Ramos (cell line): ENCODE data around the gene ING3.

Source experiments
- in situ Hi-C: fragments of 300-500 bp; cut with MboI; formaldehyde crosslinking; loops from one replicate; pipeline ENCODE4 v1.14.3; 2022; ENCODE audit warnings: low sequenced_read_pairs; ENCODE audit not compliant: unreplicated experiment

The ING3 gene

DNA sequence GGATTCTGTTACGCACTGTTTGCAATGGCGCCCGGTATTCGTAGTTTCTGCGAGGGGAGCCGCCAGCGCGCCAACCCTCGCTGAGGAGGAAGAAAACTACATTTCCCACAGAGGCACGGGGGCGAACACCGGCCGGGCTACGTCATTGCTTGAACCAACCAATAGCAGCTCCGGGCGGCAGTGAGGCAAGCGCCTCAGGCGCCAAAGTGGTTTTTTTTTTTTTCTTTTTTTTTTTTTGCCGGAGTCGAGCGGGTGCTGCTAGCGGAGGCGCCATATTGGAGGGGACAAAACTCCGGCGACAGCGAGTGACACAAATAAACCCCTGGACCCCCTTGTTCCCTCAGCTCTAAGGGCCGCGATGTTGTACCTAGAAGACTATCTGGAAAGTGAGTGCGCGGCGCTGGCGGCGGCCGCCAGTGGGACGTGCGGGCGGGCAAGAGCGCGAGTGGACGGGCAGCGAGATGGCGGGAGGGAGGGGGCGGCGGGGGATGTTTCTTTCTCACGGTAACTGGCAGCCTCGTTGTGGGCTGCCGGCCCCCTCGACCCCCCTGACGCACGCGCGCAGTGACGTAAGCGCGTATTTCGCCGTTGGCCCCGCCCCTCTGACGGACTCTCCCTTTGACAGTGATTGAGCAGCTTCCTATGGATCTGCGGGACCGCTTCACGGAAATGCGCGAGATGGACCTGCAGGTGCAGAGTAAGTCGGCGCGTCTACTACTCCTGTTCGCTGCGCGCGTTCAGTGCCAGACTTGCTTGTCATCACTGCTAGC, at the start of gene ING3:
ING3 (plus strand) TSS at position 239 of the 770 bp plus-strand sequence; CDS start at position 359, 120 bp downstream.
- in situ Hi-C loops: loop anchor here (25.0 kb wide), 1 partner anchor 437 kb away; the partner anchor contains the start of gene FAM3C

DNA sequence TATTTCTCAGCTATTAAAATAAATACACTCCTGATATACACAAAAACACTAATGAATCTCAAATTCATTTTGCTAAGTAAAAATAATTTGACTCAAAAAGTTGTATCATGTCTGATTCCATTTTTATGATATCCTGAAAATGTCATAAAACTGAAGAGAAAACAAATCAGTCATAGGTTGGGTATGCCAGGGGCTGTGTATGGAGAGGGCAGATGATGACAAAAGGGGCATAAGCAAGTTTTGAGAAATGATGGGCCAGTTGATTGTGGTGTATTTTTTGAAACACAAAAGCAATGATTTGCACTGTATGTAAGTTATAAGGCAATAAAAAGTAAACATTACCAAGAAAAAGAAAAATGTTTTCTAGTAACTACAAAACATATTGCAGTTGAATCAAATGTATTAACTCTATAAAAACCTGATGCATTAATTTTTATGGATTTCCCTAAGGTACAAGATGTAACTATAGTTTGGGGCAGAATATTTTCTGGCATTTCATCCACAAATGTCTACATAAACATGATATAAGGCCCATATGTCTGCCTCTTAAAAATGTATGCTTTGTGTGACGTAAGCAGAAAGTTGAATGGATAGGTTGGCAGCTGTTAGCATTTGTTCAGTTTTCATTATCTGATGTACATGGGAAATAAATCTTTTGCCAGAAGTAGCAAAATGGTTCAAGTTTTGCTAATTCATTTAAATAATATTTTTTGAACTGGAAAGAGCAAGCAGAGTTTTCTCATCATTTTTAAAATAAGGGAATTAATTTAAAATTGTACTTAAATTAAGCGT, 35.1 kb upstream of the ING3 start:
- in situ Hi-C loops: no loop called here

DNA sequence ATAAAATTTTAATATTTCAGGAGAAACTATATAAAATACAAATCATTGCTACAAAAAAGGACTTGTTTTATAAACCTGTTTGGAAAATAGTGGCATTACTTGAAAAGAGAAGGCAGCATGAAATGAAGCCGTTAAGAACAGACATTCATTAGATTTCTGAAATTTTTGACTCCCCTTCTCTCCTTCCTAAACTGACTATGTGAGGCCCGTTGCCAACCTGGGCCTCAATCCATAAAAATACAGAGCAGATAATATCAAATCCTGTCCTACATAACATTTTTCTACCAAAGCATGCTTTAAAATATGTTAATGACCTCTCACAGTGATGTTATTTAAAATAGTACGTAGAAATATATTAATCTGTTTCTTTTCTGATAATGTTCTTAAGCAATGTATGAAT, 34.5 kb upstream of the ING3 start:
- in situ Hi-C loops: no loop called here

DNA sequence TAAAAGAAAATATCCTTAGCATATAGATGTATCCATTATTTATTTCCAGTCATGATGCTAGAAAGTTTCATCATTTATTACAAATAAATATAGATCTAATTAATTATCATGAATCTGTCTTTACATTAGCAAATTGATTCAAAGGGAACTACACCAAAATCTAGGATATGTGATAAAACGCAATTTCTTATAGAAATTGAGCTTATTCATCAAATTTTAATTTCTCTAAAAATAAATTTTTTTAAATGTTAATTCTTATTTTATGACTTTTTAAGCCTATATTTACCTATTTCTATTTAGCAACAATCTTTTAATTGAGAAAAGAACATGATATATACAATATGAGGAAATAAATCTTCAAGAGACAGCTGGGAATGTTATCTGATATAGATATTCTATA, 34.0 kb upstream of the ING3 start:
- in situ Hi-C loops: no loop called here

GRCh38 chr7:120919466-120919865, 31.1 kb upstream of the ING3 start:
- in situ Hi-C loops: no loop called here

GRCh38 chr7:120920034-120920433, 30.5 kb upstream of the ING3 start:
- in situ Hi-C loops: no loop called here

GRCh38 chr7:120920591-120921274, 29.8 kb upstream of the ING3 start:
- in situ Hi-C loops: no loop called here

DNA sequence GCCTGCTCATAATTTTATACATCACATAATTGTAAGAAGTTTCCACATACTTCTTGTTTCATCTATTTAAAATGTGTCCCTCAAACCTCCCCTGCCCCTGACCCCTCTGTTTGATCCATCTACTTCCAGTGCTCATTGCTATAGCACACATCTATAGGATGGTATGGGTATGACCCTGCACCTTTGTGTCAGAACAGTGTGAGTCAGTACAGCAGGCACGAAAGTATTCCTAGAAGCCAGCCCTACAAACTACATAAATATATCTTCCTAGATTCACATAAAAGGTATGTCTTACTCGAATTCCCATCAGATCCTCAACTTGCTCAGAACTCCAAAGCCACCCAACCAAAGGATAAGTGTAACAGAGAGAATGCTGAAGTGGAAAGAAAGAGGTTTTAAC, 25.7 kb upstream of the ING3 start:
- in situ Hi-C loops: no loop called here

DNA sequence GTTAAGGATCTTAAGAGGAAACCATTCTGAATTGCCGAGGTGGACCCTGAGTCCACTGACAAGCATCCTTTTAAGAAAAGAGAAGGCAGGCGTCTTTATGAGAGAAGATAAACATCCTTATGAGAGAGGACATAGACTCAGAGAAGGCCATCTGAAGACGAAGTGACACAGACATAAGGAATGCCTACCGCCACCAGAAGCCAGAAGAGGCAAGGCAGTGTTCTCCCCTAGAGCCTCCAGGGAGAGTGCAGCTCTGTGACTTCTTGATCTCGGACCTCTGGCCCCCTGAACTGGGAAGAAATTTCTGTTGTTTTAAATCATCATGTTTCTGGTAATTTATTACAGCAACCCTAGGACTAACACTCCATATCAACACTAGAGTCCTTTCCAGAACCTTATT, 25.2 kb upstream of the ING3 start:
- in situ Hi-C loops: no loop called here

DNA sequence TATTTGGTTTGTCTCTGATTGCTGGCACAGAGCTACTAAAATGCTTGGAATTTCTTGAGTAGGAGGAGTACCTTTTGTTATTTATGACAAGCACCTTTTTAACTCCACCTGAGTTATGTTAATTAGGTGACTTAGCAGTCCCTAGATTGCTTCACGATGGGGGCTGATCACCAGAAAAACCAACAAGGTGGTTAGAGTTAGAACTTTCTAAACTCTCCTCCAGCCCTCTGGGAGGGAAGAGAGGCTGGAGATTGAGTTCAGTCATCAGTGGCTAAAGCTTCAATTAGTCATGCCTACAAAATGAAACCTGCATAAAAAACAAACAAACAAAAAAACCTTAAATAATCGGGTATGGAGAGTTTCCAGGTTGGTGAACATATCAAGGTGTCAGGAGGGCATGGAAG, 23.6 kb upstream of the ING3 start:
- in situ Hi-C loops: no loop called here

DNA sequence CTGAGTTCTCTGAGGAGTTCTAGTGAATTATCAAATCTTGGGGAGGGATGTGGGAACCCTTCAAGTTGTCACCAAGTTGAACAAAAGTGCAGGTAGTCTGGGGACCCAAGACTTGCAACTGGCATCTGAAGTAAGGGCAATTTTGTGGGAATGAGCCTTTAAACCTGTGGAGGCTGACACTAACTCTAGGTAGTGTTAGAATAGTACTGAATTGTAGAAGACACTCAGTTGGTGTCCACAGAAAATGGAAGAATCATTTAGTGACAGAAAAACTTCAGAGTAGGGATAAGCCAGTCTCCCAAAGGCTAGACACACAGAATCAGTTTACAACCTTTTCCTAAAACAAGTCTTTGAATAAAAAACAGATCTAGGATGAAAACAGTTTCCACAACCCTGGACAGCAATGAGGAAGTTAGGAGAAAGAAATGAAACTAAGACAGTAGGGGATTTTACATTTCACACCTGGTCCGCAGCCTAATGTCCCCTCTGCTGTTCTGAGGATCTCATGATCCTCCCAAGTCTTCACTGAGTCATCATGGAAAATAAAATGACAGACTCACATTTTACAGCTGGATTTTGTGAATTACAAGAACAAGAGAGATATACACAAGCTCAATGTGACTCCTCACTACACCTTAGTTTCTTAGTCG, 23.0 kb upstream of the ING3 start:
- in situ Hi-C loops: no loop called here

DNA sequence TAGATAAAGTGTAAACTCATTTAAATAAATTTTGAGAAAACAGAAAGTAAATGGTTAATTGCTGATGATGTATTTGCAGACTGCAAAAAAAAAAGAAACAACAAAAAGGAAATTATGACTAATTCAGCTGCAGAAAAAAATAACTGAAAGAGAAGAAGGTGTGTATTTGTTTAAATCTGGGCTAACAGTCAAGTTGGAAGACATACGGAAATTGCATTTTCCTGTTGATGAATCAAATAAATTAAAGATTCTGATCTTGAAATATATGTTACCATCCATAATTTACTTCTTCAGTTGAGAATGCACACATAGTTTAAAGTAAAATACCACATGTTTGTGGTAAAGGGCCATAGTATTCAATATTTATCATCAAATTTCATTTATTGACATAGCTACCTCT, 19.3 kb upstream of the ING3 start:
- in situ Hi-C loops: no loop called here

DNA sequence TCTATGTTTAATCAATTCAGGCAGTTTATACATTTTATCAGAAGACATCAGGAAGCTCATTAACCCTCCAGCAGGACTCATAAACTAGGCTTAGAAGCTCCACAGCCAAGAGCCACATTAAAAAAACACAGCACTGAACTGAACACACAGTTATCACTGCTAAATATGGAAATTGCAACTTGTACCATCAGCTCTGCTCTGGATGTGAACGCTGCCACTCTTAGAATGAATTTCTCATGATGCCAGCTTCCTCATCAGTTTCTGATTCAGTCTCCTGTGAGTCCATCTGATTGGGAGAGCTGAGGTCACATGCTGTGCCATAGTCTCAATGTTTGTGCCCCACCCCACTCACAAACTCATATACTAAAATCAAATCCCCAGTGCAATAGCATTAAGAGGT, 17.1 kb upstream of the ING3 start:
- in situ Hi-C loops: no loop called here

DNA sequence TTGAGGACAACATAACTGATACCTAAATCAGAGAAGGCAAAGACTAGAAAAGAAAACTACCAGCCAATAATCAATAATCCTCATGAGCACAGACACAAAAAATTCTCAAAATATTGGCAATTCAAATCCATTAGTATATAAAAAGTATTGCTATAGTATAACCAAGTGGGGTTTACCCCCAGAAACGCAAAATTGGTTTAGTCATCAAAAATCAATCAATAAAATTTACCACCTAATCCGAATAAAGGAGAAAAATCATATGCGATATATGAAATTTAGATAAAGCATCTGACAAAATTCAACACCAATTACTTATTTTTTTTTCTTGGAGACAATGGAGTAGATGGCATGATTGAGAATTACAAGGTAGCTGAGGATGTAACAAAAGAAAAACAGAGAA, 11.2 kb upstream of the ING3 start:
- in situ Hi-C loops: no loop called here

DNA sequence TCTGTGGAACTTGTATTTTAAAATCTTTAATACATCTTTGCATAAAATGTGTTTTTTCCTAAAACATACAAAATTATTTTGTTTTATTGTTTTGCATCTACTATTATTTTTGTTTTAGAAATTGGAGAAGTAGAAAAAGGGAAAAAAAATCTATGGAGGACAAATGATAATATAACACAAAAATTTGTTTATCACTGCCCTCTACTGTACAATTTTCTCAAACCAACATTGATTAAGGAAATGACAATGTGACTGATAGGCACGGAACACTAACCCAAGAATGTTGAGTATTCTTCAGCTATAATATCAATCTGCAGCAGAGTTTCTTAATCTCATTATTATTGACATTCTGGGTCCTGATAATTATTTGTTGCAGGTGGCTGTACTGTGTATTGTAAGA, 9.5 kb upstream of the ING3 start:
- in situ Hi-C loops: no loop called here

DNA sequence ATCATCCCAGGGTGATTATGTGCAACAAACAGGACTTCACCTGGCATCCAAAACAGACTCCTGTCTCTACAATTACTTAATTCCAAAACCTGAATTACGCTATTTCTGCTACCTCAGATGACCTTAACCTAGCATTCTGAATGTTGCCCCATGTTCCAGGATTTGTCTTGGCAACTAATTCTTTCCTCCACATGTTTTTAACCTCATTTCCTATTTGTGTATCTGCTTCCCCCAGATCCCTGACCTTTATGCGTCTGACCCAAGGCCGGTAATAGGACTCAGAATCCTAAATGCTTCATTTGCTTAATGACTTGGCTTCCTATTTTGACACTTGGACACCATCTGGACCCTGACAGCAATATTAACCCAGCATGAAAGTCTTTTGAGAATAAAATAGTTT, 8.7 kb upstream of the ING3 start:
- in situ Hi-C loops: no loop called here

- in situ Hi-C loops: no loop called here
Measured at GRCh38 chr7:120942861-120943260, 7.7 kb upstream of the ING3 start.

DNA sequence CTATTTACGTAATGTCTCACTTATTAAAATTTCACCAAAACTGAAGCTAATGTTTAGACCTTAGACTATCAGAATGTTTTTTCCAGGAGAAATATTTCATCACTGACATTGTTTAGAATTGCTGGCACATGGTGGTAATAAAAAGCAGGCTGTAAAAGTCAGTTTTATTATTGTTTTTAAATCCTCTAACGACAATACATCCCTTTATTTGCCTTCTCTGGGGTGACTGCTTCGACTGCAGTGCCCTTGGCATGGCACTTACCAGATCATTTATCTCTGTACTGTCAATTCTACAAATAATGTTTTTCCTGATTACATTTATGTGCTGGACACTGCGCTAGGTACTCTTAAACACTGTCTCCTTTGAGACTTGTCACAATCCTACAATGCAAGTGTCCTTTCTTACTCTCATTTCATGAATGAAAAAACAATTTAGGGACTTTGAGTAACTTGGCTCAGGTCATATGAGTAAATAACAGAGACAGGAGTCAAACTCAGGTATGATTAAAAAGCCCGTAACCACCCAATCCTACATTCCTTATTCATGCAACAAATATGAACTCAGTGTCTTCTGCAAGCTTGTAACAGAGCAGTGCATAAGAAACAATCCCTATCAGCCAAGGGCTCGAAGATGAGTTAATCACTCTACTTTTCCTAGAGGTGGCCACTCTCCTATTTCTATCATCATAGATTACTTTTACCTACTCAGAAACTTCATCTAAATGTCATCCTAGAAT, 5.6 kb upstream of the ING3 start:
- in situ Hi-C loops: no loop called here

GRCh38 chr7:120947980-120948379, 2.6 kb upstream of the ING3 start:
- in situ Hi-C loops: no loop called here

GRCh38 chr7:120949393-120949911, 1.1 kb upstream of the ING3 start:
- in situ Hi-C loops: no loop called here
